ENCODE measurements around the gene CACNA1D. TPM values are rescaled to one million over a fixed set of nuclear protein-coding genes. Genes with fewer than 3 reads are reported as not detected.

Gene CACNA1D
- total and polyA plus RNA-seq, 2 experiments from 2014 or later: 41.0 to 159 TPM

GRCh38 chr3:53624061-53624857 lies 129.8 kb downstream of the CACNA1D start:
- Histone ChIP-seq H3K4me1 (ENCODE audit: low read depth) (peaks cover 17% of the 10 kb centered on the region), H3K27ac (no peak overlapping the region), H3K36me3 (no peaks in the 10 kb centered on the region), H3K4me3 (no peak overlapping the region), H3K9me3 (ENCODE audit: low read depth) (no peaks in the 10 kb centered on the region), H3K27me3 (no peaks in the 10 kb centered on the region)
- TF ChIP-seq CTCF (IDR thresholded peaks at IDR 0.05; ENCODE audit: low read depth, low read length): no peak
- DNase-seq (ENCODE audit: low read depth in 1 of 2, low spot score in 1 of 2): no peak

GRCh38 chr3:53626876-53627275 lies 132.5 kb downstream of the CACNA1D start:
- Histone ChIP-seq H3K4me3 (no peak overlapping the region), H3K9me3 (ENCODE audit: low read depth) (peaks cover 4% of the 10 kb centered on the region), H3K27me3 (no peaks in the 10 kb centered on the region), H3K27ac (no peak overlapping the region), H3K4me1 (ENCODE audit: low read depth) (peaks cover 17% of the 10 kb centered on the region), H3K36me3 (no peaks in the 10 kb centered on the region)
- TF ChIP-seq CTCF (IDR thresholded peaks at IDR 0.05; ENCODE audit: low read depth, low read length): no peak
- DNase-seq (ENCODE audit: low read depth in 1 of 2, low spot score in 1 of 2): no peak

- no peak for TF ChIP-seq CTCF (IDR thresholded peaks at IDR 0.05; ENCODE audit: low read depth, low read length)
- peaks cover 17% of the 10 kb centered on the region for H3K4me1 ChIP-seq (ENCODE audit: low read depth)
- H3K9me3 ChIP-seq (ENCODE audit: low read depth): peaks cover 4% of the 10 kb centered on the region
- H3K4me3 ChIP-seq: no peak overlapping the region
- H3K27ac ChIP-seq: peak overlapping the region; percentile 80
- no peaks in the 10 kb centered on the region for H3K27me3 ChIP-seq
- H3K36me3 ChIP-seq: no peaks in the 10 kb centered on the region
- no peak for DNase-seq (ENCODE audit: low read depth in 1 of 2, low spot score in 1 of 2)
These were observed 134.4 kb downstream of the CACNA1D start for GRCh38 chr3:53628536-53629401.

GRCh38 chr3:53629402-53629723 lies 135.0 kb downstream of the CACNA1D start:
- H3K9me3 ChIP-seq (ENCODE audit: low read depth): peaks cover 4% of the 10 kb centered on the region
- H3K27me3 ChIP-seq: no peaks in the 10 kb centered on the region
- H3K4me3 ChIP-seq: no peak overlapping the region
- TF ChIP-seq CTCF (IDR thresholded peaks at IDR 0.05; ENCODE audit: low read depth, low read length): no peak
- no peaks in the 10 kb centered on the region for H3K36me3 ChIP-seq
- DNase-seq (ENCODE audit: low read depth in 1 of 2, low spot score in 1 of 2): no peak
- H3K4me1 ChIP-seq (ENCODE audit: low read depth): peaks cover 16% of the 10 kb centered on the region
- peak overlapping the region; percentile 80 for H3K27ac ChIP-seq

- TF ChIP-seq CTCF (IDR thresholded peaks at IDR 0.05; ENCODE audit: low read depth, low read length): no peak
- Histone ChIP-seq H3K9me3 (ENCODE audit: low read depth) (peaks cover 4% of the 10 kb centered on the region), H3K4me1 (ENCODE audit: low read depth) (peaks cover 14% of the 10 kb centered on the region), H3K27ac (no peak overlapping the region), H3K27me3 (no peaks in the 10 kb centered on the region), H3K4me3 (no peak overlapping the region), H3K36me3 (no peaks in the 10 kb centered on the region)
- DNase-seq (ENCODE audit: low read depth in 1 of 2, low spot score in 1 of 2): no peak
These were observed 136.1 kb downstream of the CACNA1D start for GRCh38 chr3:53630547-53630946.
